Stimulated activated CD8-positive, alpha-beta memory T cell treated with anti-CD3 and anti-CD28 coated beads, Interleukin-12 subunit alpha, Interleukin-12 subunit beta, amount 100 ng/mL, for 24 hours (primary cell): ENCODE measurements around the gene RGS8.

Experiments
- DNase-seq: peaks from one replicate; pipeline ENCODE4 v3.0.0-alpha.2; 2020; ENCODE audit errors: extremely low read depth

Gene RGS8

GRCh38 chr1:182684116-182684828 is at the start of gene RGS8:
TSS of gene RGS8 (minus strand) at chr1:182684587. CDS start at chr1:182669649, 14,938 bp downstream.
- no peak for DNase-seq

- DNase-seq = no peak
These were observed 47.6 kb upstream of the RGS8 start for GRCh38 chr1:182731852-182732575.

- DNase-seq = no peak
These were observed 42.5 kb upstream of the RGS8 start for GRCh38 chr1:182726912-182727311.

- no peak for DNase-seq
These were observed 41.2 kb upstream of the RGS8 start for GRCh38 chr1:182725259-182726255.

- no peak for DNase-seq
These were observed 39.8 kb upstream of the RGS8 start for GRCh38 chr1:182724215-182724614.

GRCh38 chr1:182723200-182723599 is 38.8 kb upstream of the RGS8 start:
- no peak for DNase-seq

- DNase-seq = no peak
These were observed 37.1 kb upstream of the RGS8 start for GRCh38 chr1:182721525-182721924.

GRCh38 chr1:182720463-182720862 is 36.1 kb upstream of the RGS8 start:
- no peak for DNase-seq

GRCh38 chr1:182719553-182719952 is 35.2 kb upstream of the RGS8 start:
- no peak for DNase-seq

GRCh38 chr1:182718311-182718710 is 33.9 kb upstream of the RGS8 start:
- no peak for DNase-seq

GRCh38 chr1:182716740-182717720 is 32.6 kb upstream of the RGS8 start:
- DNase-seq = no peak

- no peak for DNase-seq
These were observed 31.1 kb upstream of the RGS8 start for GRCh38 chr1:182715531-182715930.

- DNase-seq = no peak
These were observed 30.2 kb upstream of the RGS8 start for GRCh38 chr1:182714546-182714945.

GRCh38 chr1:182713939-182714338 is 29.6 kb upstream of the RGS8 start:
- no peak for DNase-seq

GRCh38 chr1:182713492-182713891 is 29.1 kb upstream of the RGS8 start:
- no peak for DNase-seq

- no peak for DNase-seq
These were observed 25.5 kb upstream of the RGS8 start for GRCh38 chr1:182709855-182710254.

- DNase-seq = no peak
These were observed 24.9 kb upstream of the RGS8 start for GRCh38 chr1:182709225-182709764.

- DNase-seq = no peak
These were observed 22.7 kb upstream of the RGS8 start for GRCh38 chr1:182707122-182707521.

- DNase-seq = no peak
These were observed 20.3 kb upstream of the RGS8 start for GRCh38 chr1:182704677-182705076.

GRCh38 chr1:182703539-182703938 is 19.2 kb upstream of the RGS8 start:
- DNase-seq = no peak
